HG03045 (cell line): Measurements from ENCODE around the gene HIVEP3.

Experiments
- ATAC-seq: cut with Tn5 transposase; IDR thresholded peaks from one replicate; pipeline ENCODE4 v1.9.1; 2021; ENCODE audit warnings: mild to moderate bottlenecking, moderate library complexity; ENCODE audit not compliant: unreplicated experiment

Gene HIVEP3

DNA sequence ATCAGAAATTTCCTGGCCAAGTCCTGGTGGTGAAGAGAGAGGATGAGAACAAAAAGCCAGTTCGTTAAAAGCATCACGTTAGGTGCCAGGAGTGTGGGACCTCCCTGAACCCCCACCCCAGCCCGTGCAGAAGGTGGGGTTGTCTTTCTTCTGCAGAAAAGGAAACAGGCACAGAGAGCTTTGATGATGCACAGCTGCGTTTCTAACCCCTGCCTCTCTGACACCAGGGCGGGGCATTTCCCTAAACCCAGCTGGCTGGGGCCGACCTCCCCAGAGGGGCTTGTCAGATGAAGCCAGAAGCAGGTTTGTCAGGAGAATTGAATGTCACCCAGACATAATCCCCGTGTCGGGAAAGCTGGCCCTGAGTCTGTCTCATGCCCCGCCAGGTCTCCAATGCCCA lies 244.9 kb downstream of the HIVEP3 start:
- no peak for ATAC-seq

DNA sequence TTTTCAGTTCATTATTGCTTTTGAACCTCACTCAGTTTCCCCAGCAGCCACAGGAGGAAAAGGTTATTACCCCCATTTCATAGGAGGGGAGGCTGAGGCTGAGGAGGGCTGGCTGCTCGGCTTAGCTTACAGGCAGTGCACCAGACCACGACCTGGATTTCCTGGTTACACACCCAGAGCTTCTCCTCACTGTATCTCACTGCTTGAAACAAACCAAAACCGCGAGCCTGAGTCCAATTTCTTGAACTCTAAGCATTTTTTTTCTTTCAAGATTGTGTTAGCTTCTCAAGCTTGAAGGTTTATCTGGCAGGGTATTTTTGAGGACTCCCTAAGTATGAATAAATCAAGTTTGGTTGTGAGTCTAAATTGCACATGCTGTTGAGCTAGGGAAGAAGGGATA lies 245.3 kb downstream of the HIVEP3 start:
- peak; percentile 54 for ATAC-seq

DNA sequence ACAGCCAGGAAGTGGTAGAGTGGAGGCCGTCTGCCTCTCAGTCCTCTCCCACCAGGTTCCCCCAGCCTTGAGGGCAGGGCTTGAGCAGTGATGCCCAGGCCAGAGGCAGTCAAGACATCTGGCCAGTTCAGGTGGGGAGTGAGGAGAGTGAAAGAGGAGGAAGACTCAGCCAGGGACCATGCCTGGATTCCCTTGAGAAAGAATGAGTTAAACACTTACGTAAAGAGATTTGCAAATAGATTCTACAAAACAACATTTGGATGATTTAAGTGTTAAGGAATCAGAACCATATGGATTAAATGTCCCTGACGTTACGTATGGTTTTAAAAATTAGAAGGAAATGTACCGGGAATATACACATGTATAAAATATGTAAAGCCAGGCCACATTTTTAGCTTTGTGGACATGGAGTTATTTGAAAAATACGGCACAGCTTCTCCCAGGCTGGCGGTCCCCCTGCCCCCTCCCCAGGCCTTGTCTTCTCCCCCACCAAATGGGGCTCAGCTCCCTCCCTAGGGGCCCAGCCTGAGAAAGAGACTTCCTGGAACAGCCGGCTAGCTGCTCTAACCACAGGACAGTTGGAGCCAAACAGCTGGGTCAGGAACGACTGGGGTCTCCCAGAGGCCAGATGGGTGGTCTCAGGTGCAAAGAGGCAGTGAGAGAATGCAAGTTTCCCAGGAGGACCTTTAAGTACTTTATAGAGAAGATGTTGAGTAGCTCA lies 245.9 kb downstream of the HIVEP3 start:
- ATAC-seq, result no peak

DNA sequence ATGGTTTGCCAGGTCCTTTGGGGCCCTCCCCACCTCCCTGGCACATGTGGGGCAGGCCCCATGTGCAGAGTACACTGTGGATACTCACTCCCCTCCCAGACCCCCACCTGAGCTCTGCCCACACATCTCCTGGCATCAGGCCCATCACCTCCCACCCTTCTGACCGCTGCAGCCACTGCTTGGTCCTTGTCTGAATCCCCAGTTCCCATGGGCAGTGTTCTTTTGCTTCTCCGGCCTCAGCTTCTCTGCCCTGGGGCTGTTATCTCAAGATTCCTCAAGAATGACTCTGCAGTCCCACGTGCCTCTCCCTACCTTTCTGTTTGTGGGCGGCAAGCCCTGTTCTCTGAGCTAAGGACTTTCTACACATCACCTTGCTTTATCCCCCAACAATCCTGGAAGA lies 246.5 kb downstream of the HIVEP3 start:
- ATAC-seq, result no peak

DNA sequence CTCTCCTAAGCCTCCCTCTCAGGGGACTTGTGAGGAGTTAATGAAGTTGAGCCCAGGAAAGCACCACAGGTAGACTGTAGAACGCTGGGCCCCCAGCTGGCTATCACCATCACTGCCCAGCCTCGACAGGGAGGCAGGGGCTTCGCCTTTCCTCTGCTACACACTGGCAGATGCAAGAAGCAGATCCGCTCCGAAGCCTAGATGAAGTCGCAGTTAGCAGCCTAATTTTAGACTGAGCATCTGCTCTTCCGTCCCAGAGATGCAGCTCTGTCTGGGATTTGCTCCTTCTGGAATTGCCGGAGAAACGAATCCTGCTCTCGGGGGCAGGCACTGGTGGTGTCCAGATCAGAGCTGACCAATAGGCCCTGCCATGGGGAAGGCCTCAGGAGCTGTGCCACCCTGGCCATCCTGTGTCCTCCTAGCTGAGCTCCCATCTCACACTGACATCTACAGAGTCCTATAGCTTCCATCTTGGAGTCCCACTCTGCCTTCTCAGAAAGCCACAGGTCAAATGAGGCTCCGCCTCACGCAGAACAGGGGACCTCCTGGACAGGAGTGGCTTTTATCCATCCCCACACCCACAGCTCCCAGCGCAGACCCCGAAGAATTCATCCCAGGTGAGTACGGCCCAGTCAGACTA lies 247.5 kb downstream of the HIVEP3 start:
- ATAC-seq, result no peak

DNA sequence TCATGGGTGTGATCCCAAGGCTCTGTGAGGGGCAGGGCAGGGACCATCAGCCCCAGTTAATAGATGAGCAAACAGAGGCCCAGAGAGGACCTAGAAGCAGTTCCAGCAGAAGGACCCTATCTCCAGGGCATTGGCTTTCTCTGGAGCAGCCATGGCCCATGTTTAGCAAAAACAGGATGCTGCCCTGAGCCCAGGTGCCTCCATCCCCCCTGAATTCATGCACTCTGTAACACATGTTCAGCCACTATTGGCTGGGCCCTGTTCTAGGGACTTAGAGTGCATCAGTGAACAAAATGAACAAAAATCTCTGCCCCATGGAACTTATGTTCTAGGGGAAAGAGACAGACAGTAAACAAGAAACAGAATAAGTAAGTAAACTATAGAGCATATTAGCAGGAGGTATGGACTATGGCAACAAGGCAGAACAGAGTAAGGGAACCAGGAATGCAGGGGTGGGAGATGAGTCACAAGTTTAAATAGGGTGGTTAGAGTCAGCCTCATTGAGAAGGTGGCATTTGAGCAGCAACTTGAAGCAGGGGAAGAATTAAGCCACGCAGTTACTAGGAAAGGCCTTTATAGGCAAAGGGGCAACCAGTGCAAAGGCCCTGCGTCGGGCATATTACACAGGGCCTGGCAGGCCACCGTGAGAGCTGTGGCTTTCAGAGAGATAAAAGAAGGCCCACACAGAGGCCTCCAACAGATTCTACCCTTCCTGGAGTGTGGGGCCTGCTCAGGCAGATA lies 248.3 kb downstream of the HIVEP3 start:
- ATAC-seq, result no peak

DNA sequence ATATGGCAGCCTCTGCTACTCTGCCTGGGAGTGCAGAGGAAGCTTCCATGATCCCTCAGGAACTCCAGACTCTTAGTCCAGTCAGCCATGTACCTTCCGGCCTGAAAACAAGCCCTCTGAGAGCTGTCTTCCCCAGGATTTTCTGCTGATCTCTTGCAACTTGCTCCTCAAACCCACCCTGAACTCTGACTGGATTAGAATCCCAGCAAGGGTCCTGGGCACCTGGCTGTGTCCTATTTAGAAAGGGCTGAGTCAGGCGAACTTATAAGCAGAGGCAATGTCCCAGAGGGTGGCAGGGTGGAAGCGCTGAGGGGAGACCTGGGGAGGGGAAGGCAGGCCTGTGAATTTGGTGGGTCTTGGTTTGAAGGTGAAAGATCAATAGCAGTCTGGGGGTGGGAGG lies 249.8 kb downstream of the HIVEP3 start:
- no peak for ATAC-seq

DNA sequence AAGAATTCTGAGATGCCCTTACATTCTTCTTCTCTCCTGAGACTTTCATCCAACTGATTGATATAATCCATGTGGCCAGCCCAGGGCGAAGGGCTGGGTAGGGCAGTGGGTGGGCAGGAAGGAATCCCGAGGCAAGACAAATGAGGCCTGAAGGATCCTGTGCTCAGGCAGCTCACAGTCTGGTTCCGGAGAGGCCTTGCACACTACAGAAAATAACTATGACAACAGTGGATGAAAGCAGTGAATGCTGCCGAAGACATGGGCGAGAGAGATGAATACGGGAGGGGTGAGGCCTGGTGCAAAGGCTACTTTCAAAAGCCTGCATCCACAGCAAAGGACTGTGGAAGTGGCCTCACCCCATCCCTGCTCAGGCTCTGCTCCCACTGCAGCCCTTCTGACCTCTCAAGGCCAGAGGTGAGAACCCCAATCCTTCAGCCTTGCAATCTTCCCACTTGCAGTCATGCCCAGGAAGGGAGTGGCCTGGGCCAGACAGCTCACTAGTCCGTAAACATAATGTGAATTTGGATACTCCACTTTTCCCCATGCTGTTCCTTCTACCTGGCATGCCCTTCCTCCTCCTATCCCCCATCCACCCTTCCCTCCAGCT lies 250.6 kb downstream of the HIVEP3 start:
- no peak for ATAC-seq

DNA sequence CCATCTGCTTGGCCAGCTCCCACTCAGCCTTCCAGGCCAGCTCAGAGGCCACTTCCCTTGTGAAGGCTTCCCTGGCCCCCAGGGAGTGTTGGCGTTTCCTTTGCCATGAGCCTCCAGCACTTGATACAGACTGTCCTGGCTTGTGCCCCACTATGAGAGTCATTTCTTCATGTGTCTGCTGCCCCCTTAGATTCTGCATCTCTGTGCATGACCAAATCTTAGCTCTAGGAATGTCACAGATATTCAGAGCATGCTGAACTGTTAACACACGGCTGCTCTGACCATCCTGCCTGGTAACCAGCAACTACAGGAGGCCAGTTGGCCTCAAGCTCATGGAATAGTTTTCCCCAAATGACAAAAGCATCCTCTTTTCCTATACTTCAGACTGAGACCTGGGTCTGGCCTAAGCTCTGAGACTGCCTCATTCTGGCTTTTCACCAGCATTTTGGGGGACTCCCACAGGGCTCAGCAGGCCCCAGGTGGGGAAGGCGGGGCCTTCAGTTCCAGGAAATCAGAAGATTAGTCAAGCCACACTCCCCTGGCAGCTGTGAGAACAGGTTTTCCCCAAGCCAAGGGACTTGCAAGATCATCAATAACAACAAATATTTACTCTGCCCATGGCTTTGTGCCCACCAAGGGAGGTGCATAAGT lies 251.6 kb downstream of the HIVEP3 start:
- ATAC-seq, result peak; percentile 58

DNA sequence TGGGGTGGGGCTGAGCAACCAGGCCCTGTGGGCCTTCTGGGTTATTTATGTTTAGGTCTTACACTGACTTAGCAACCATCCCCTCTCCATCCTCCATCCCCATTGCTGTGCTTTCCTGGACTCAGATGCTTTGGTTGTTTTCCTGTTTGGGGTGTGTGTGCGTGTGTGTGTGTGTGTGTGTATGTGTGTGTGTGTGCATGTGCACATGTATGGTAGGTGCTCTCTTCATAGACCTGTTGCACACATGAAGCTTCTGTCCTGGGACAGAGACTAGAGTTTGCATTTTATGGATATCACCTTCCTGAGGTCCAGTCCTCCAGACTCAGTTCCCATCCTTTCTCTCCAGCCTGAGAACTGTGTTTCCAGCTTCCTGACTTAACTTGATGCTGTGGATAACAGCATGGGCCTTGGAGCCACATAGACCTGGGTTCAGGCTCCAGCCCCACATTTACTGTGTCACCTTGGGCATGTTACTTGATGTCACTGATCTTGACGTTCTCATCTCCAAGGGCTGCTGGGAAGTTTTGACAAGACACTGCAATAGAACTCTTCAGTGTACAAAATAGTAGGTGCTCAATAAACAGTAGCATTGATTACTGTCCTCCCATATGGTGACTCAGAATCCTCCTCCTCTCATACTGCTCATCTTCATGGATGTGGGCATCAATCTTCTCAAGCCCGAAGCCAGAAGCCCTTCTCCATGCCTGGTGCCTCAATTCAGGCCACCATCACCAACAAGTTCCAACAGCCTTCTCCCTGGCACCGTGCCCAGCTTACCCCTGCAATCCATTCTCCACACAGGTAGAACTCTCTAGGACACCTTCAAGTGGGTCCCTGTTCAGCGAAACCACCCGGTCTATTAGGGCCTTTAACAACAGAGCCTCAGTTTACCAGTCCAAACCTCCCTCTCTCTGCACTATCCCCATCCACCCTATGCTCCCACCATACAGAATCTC lies 252.5 kb downstream of the HIVEP3 start:
- ATAC-seq, result no peak

DNA sequence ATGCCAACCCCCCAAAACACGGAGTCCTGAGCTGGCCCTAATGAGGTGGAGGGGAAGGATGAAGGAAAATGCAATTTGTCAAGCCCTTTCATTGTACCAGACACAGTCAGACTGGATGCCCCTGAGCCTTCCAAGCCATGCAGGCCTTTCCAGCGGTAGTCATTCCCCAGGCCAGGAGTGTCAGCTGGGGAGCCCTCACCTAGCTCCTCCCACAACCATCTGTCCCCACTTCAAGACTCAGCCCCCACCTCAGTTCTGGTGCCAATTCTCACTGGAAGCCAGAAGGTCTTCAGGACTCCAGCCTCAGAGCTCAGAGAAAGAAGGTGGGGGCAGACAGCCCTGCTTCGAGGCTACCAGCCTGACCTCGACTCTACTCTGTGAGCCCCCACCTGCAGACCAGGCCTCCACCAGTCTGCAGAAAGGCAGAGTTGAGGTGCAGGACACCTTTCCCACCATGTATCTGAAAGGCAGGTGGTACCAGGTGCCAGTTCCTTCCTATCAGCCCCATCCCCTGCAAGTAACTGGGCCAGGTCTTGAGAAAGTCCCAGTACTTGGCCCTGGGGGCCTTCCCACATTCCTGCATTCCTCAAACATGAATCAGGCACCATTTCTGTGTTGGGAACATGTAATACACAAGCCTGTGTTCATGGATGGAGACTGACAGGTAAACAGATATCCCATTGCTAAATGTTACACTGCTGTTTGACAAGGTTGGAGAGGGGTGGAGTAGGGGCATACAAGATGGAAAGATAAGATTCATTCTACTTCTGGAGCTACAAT lies 253.7 kb downstream of the HIVEP3 start:
- ATAC-seq, result no peak

DNA sequence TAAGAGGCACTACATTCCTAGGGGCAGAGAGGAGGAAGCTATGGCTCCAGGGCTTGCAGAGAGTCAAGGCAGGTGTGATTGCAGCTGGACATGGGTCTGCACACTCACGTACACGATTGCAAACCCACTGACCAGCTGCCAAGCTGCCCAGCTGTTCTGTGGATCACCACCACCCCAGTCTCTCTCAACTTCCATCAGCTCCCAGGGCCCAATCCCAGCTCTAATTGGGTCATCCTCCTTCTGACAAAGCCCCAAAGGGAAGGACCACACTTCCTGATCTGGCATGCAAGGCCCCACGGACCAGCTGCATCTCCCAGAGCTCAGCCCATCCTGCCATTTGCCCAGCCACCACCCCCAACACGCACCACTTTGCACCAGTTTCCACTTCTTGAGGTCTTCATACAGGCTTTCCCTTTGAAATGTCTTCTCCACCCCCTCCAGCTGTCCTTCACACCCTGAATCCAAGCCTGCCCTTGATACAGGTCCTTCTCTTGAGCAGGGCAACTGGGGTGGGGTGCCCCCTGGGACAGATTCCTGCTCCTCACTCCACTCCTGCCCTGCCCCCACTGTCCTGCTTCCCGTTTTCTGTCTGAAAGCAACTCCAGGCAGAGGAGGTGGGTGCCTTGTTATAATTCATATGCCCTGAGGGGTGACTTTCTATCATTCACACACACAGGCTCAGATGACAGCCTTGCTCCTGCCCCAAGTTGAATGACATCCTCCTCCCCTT lies 254.9 kb downstream of the HIVEP3 start:
- no peak for ATAC-seq

DNA sequence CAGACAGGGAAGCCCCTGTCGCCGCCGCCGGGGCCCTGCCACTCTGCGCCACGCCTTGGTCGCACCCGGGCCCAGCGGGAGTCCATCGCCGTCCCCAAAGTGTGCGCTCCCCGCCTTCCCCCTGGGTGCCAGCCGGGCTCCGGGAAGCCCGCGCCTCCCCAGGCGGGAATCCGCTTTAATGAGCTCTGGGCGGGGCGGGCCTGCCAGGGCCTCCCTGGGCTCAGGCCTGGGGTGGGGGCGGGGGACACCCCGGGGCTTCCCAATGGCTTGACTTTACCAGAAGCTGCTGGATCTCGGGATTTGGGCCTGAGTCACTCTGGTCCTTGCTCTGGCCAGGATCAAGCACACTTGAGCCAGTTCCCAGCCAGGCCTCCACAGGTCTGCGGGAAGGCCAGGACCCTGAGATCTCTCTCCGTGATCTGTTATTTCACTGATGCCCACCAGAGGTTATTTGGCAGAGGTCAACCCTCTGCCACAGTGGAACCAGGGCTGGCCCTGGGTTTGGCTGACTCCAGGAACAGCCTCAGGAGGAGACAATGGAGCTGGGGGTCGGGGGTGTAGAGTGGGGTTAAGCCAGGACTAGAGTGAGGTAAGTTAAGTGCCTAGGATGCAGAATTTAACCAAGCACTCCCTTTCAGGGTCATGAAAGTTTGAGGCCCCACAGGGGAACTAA lies 255.8 kb downstream of the HIVEP3 start:
- no peak for ATAC-seq

DNA sequence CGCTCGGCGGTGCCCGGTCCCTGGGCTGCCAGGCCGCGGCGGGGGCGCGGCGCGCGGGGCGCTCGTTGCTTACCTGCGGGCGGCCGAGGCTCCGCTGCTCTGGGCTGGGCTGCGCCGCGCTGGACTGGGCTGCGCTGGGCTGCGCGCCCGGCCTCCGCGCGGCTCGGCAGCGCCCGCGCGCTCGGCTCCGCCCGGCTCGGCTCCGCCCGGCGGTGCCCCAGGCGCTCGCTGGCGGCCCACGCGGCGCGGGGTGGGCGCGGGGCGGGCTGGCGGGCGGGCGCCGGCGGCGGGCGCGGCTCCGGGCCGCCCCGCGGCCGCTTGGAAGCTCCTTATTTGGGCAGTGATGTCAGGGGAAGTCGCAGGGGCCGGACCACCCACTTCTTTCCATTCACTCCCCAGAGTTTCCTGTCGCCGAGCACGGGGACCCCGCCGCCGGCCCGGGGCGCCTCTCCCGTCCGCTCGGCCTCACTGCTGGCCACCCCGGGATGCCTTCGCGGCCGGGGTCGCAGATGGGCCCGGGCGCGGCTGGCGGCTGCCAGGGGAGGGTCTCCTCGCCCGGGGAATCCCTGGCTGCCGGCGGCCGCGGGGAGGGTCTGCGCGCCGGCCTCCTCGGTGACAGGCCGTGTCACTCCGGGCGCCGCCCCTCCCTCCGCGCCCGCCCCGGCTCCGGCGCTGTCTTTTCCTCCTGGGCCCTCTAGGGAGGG lies 256.5 kb downstream of the HIVEP3 start:
- peak; percentile 65 for ATAC-seq

DNA sequence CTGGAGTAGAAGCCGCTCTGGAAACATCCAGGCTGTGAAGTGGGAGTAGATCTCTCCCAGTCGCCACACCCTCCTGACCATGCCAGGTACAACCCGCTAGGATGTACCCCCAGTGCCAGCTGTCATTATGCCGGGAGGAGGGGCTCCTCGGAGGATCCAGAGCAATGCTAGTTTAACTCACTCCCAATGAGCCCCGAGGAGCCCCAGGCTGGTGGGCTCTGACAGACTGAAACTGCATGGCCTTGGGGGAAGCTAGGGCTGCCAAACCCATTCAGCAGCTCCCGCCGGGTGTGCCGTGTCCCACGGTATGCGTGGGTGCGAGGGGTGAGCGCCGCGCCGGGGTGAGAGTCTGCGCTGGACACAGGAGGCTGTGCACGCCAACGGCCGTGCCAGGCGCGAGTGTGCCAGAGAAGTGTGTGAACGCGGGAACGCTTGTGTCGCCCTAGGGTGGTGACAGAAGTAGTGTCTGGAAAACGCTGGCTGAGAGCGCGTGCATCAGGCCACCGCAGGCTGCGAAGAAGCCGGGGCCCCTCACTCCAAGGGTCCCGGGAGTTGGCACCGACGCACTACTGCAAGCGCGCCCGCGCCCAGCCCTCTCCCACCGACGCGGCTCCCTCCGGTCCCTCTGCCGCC lies 257.2 kb downstream of the HIVEP3 start:
- ATAC-seq, result peak; percentile 17

DNA sequence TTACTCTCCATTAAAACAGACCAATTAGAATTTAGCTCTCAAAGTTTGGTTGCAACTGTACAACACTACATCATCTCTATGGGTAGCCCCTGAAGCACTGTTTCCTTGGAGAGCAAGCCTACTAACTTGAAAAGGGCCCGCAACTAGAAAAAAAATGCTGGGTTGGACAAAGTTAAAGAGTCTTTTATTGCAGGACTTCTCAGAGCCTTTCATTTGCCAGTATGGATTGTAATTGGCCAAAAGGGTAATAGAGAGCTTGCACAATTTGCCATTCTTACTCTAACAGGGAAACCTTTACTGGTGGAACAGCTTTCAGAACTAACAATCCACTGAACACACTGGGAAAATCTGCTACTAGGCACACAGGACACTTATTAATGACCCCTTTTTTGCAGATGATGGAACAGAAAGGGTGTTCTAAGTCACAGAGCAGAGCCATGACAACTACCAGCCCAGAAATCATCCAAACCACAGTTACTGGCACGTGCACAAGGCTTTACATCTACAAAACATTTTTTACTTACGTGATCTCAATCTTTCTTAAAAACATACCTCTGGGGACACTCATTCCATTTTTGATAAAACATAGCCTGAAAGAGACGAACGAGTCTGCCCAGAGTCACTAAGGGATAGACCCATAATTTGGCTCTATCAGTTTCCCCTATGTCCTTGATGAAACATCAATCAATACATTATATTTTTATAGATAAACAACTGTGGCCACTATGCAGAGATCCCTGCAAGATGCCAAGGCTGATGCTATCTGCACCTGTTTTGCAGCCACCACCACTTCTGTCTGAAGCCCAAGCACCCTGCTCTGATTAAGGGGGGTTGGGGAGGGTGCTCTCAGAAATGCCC lies 257.9 kb downstream of the HIVEP3 start:
- ATAC-seq, result no peak
